HL-60 (cell line): ENCODE results near the gene DYRK3.

ENCODE experiments used
- CTCF ChIP-seq: IDR thresholded peaks from one replicate; pipeline ENCODE4 v1.5.1; 2011; ENCODE audit warnings: low read length, control low read depth, inconsistent platforms; ENCODE audit not compliant: insufficient read depth
- GABPA ChIP-seq: IDR thresholded peaks from 2 replicates; pipeline ENCODE4 v1.6.1; 2012; ENCODE audit warnings: low read depth
- POLR2AphosphoS5 ChIP-seq: IDR thresholded peaks from 2 replicates; pipeline ENCODE4 v1.6.1; 2012; ENCODE audit warnings: low read depth
- SPI1 ChIP-seq: IDR thresholded peaks from 2 replicates; pipeline ENCODE4 v1.6.1; 2012; ENCODE audit warnings: low read depth, mild to moderate bottlenecking, borderline replicate concordance
- TF ChIP-seq, protein P1 (sequence below): IDR thresholded peaks from 2 replicates; pipeline ENCODE4 v1.6.1; 2012; ENCODE audit warnings: low read depth; ENCODE audit not compliant: insufficient replicate concordance

DNA sequence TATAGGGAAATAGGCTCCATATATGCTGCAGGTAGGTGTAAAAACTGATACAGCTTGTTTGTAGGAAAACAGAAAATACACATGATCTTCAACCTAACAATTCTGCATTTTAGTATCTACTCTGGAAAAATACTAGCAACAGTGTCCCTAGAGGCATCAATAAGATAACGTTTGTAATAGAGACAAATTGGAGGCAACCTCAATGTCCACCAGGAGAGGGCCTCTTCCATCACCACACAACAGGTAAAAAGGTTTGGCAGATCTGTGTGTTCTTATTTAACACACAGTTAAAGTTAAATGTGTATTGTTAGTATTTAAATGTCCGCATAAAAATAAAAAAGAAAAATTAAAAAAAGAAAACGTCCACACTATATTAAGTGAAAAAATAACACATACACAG is 28.5 kb upstream of the DYRK3 start:
- TF ChIP-seq CTCF = peak; percentile 31
- TF ChIP-seq POLR2AphosphoS5 = no peak
- TF ChIP-seq, protein P1, sequence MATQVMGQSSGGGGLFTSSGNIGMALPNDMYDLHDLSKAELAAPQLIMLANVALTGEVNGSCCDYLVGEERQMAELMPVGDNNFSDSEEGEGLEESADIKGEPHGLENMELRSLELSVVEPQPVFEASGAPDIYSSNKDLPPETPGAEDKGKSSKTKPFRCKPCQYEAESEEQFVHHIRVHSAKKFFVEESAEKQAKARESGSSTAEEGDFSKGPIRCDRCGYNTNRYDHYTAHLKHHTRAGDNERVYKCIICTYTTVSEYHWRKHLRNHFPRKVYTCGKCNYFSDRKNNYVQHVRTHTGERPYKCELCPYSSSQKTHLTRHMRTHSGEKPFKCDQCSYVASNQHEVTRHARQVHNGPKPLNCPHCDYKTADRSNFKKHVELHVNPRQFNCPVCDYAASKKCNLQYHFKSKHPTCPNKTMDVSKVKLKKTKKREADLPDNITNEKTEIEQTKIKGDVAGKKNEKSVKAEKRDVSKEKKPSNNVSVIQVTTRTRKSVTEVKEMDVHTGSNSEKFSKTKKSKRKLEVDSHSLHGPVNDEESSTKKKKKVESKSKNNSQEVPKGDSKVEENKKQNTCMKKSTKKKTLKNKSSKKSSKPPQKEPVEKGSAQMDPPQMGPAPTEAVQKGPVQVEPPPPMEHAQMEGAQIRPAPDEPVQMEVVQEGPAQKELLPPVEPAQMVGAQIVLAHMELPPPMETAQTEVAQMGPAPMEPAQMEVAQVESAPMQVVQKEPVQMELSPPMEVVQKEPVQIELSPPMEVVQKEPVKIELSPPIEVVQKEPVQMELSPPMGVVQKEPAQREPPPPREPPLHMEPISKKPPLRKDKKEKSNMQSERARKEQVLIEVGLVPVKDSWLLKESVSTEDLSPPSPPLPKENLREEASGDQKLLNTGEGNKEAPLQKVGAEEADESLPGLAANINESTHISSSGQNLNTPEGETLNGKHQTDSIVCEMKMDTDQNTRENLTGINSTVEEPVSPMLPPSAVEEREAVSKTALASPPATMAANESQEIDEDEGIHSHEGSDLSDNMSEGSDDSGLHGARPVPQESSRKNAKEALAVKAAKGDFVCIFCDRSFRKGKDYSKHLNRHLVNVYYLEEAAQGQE = no peak
- TF ChIP-seq GABPA = no peak
- no peak for TF ChIP-seq SPI1
